GM19452 (cell line): ENCODE data around the gene CDKN2B.
"Not testable (repeated sequence)": the region's sequence is repeated elsewhere in the genome, so short reads cannot be mapped to it uniquely, and the experiment has no call there.

Experiments
- ATAC-seq: cut with Tn5 transposase; IDR thresholded peaks from one replicate; pipeline ENCODE4 v1.9.1; 2021; ENCODE audit not compliant: unreplicated experiment

CDKN2B gene

DNA sequence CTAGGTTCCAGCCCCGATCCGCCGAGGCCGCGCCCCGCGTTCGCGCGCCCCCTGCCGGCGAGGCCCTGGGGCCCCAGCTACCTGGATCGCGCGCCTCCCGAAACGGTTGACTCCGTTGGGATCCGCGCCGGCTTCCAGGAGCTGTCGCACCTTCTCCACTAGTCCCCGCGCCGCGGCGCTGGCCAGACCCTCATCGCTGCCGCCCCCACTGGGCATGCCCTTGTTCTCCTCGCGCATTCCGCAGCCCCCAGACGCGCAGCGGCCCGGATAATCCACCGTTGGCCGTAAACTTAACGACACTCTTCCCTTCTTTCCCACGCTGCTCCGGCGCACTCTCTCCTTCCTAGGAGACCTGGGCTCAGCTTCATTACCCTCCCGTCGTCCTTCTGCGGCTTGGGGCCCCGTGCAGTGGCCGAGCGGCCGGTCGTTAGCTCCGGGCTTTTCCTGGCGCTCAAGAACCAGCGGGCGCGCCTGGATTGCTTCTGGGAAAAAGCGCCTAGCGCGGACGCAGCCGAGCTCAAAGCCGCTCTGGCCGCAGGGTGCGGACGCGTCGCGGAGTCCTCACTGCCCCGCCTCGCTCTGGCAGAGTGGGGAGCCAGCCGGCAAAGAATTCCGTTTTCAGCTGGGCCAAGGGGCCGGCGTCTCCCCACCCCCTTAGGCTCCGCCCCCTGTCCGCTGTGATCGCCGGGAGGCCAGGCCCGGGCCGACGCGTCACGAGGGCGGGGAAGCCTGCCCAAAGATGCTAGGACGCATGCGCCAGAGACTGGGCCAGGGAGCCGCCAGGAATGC, at the start of gene CDKN2B:
CDKN2B (minus strand) TSS at position 589 of the 789 bp plus-strand sequence; CDS start at position 237, 352 bp downstream.
- ATAC-seq, result peak; percentile 90

- ATAC-seq, result not testable (repeated sequence)
These were observed 48.9 kb upstream of the CDKN2B start for GRCh38 chr9:22057972-22058371.

DNA sequence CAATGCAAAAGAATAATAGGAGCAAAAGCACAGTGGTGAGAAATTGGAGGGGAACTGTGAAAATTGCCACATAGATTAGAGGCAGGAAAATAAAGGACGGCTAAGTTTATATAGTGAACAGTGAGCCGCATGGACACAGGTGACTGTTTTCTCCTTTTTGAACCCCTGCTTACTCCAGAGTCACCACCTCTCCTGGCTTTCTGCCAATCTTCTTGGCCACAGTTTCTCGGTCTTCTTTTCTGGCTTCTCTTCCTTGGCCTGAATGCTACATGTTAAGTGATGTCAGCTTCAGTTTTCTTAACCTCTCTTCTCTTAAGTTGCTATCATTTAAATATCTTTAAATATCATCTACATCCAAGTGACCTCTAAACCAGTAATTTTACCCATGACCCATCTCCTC, 47.3 kb upstream of the CDKN2B start:
- ATAC-seq, result no peak

DNA sequence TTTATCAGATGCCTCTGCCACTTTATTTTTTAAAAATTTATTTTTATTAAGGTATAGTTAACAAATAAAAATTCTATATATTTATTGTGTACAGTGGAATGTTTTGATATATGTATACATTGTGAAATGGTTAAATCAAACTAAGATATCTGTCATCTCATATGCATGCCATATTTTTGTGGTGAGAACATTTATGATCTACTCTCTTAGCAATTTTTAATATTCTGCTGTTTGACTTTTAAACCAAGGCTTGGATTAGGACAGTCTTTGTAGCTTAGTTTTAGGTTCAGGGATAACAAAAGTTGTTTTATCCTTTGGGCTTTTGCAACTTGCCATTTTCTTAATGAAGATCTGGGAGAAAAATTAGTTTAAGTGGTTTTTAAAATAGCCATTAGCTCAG, 46.0 kb upstream of the CDKN2B start:
- no peak for ATAC-seq

DNA sequence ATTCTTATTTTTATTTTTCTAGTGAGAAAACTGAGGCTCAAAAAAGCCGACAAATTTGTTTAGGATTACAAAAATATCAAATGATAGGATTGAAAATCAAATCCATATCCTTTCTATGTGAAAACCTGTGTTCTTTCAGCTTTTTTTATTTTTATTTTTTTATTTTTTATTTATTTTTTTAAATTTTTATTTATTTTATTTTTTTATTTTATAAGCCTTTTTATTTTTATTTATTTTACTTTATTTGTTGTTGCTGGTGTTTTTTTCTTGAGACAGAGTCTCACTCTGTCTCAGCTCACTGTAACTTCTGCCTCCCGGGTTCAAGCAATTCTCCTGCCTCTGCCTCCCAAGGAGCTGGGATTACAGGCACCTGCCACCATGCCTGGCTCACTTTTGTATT, 45.4 kb upstream of the CDKN2B start:
- no peak for ATAC-seq

DNA sequence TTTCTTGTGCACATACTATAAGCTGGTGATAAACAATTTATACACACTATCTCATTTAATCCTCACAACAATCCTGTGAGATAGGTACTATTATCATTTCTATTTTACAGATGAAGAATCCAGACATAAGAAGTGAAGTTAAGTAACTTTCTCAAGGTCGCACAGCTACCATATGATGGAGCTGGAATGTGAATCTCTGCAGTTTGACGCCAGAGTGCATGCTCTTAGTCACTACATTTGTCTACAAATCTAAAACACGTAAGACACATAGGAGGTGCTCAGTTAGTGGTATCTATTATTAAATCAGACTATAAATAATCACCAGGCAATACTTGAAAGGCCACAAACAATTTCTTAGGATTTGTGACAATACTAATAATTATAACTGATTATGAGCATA, 45.0 kb upstream of the CDKN2B start:
- no peak for ATAC-seq

DNA sequence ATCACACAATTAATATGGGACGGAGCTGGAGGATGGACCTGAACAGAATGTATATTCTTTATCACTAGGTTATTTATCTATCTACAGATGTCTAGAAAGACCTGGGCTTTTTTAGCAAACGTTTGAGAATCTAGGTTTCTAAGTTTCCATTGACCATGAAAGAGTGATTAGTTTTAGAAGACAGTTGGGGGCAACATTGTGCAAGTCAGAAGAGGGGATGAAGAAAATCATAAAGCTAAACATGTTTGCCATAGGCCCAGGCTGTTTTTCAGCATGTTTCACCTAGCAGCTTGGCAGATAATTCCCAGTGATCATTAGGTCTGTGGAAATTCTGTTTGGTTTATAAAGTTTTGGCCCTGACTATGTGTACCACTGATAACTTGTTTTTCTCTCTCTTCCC, 44.1 kb upstream of the CDKN2B start:
- ATAC-seq, result no peak

DNA sequence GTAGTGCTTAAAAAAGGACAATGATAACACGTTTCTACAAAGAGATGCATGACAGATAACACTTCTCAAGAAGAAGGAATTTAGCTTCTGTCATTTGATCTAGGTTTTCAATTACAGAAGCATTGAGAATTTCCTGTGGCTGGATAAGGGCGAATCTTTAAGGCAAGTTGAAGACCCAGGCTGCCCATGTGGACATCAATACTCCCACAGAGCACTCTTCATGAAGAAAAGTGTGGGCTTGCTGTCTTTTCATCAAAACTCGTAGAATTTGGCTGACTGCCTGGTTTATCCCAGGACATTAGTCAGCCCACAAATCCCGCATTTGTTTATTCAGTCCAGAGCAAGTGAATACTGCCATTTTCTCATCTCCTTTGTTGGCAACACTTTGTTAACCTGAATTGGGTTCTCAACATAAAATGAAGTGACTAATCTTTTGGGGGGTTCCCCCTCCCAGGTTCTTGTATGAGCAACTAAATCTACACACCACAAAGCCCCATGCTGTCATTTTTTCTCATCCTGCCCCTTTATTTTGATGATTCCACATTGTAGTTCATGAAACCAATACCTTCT, 43.4 kb upstream of the CDKN2B start:
- ATAC-seq, result no peak

DNA sequence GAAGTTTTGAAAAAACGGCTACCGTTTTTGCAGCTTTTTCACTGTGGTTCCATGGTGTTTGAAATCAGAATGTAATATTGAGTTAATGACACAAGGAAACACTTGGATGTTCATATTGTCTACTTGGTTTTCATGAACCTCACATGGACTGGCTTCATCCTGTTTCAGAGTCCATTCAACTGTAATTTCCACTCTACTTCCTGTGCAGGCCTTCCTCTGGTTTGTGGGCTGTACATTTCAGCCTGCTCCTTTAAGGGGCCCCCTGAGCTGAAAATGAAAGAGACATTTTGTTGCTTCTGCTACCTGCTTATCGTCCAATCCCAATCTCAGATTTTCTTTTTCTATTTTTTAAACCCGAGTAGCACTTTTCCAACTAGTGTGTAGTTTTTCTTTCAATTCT, 41.8 kb upstream of the CDKN2B start:
- peak; percentile 73 for ATAC-seq

DNA sequence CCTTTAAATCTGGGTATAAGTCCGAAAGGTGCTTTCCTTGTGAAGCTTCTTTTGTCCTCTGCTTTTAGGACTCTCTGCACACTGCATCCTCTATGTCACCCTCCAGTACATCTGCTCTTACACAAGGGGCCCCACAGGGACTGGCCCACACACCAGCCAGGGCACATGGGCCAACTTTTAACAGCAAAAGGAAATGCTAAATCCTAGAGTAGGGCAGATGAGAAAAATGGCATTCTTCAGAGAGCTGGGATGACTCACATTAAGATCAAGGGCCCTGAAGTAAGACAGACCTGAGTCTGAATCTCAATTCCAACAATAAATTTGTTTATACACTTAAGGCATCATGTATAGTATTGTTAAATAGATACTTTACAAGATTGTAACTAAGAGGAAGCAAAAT, 40.3 kb upstream of the CDKN2B start:
- ATAC-seq, result no peak

DNA sequence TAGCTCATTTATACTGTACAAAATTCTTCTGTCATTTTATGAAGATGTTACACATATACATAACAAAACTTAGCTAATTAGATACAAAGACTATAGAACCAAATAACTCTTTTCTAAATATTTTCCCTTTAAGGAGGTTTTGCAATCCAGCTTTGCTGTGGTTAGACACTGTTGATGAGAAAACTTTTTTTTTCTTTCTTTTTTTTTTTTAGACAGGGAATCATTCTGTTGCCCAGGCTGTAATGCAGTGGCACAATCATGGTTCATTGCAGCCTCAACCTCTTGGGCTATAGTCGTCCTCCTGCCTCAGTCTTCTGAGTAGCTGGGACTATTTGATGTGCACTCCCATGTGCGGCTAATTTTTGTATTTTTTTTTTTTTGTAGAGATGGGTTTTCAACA, 38.5 kb upstream of the CDKN2B start:
- ATAC-seq, result no peak

DNA sequence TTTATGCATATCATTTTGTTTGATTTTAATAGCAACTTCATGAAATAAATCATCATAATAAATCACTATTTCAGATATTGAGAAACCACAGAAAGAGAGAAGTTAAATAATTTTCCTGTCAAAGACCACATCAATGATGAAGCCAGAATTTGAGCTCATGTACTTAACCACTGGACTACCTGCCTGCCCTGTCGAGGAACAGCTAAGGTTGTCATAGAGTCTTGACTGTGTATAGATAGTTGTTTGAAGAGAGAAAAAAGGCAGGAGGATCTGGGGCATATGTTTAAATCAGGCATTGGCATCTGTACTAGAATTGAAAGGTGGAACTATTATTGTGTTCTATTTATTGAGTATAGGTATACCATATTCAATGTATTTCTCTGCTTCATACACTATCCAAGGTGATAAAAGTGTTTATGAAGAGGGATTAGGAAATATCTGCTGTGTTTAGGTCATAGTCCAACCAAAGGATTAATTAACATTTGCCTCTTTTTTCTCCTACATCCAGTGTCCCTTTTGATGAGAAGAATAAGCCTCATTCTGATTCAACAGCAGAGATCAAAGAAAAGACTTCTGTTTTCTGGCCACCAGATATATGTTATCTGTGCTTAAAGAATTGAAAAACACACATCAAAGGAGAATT, 37.3 kb upstream of the CDKN2B start:
- ATAC-seq, result no peak

DNA sequence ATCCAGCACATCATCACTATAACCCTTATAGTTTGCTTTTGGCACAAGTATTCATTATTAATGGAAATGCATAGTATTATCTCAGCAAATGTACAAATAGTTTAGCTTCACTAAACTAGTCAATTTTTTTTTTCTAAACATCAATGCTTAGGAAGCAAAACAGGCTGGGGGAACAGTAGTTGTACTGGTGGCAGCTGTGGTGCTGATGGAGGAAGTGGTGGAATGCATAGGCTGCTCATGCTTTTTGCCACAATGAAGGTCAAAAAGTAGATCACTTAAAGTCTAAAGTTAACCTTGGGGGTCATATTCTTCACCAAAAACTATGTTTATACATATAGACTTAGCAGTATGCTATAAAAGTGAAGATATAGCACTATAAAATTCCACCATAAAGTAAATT, 36.3 kb upstream of the CDKN2B start:
- no peak for ATAC-seq

DNA sequence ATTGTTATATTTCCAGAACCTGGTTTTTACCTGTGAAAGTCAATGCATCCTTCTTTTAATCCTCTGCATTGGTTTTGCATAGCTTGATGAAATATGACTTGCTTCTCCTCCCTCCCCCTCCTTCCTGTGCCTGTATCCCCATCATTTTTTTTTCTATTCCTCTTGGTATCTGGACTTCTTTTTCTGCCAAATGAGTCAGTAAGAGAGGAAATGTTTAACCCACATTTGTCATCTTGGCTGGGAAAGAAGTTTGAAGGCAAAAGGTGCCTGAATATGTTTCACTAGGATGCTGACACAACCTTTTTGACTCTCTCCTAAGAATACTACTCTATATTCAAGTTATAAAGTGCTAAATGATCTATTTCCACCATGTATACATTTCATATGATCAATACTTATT, 35.5 kb upstream of the CDKN2B start:
- ATAC-seq, result no peak

- ATAC-seq, result no peak
These were observed 34.8 kb upstream of the CDKN2B start for GRCh38 chr9:22043928-22044327.

GRCh38 chr9:22041775-22042174, 32.7 kb upstream of the CDKN2B start:
- ATAC-seq, result no peak

GRCh38 chr9:22041344-22041743, 32.2 kb upstream of the CDKN2B start:
- no peak for ATAC-seq

DNA sequence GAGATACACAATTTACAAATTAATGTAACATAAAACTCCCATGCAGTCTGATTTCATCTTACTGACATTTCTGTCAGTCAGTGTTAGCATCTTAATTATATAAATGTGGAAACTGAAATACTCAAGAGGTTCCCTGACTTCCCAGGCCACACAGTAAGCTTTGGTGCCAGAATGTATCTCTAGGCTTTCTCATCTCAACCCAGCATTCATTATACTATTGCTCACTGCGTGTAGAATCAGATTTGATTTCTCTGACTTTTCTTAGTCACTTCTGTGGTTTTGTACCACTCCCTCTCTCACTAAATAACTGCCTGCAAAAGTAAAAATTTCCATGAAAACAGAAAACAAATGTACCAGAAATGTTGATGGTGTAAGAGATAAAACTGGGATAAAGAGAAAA, 31.7 kb upstream of the CDKN2B start:
- ATAC-seq, result no peak

DNA sequence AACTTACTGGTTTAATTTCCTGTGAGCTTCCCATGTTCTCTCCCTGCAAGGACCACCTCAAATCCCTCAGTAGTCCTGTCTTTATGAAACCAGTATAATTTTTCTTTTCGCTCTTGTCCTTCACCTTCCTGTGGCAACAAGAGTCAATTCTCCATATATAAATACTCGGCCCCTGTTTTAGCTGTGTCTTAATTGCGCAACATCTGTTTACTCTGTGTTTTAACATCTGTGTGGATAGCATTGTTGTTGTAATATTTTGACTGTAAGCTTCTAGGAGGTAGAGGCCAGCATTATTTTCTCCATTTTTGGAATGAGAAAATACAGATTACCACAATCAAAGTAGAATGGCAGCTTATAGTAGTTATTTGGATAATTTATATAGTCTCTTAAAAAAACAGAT, 30.2 kb upstream of the CDKN2B start:
- ATAC-seq, result no peak

DNA sequence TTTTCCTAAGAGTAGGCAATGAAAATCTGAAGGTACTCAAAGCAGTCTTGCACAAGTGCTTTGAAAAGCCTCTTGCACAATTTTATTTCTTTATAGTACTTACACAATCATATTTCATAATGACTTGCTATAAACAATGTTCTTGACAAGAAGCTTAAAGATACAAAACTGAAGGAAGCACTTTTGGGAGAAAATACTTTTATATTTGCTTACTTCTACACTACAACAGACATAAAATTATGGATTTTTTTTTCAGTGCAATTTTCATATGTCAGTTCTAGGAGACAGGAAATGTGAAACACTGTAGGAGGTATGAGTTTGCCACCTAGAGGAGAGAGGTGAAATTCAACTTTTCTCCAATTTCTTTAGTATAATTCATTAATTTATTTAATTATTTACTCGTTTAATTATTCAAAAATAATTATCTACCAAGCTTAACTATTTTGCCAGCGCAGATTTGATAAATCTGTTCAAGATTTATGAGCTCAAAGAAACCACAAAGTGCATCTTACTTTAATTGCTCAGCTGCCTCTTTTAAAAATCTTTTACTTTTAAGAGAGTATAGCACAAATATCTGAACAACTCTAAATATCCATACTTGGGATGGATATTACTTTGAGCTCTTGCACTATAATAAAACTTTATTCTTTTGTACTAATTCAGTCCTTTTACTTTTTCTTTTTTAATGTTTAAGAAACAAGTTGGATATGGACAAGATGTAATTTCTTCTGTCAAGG, 29.0 kb upstream of the CDKN2B start:
- ATAC-seq, result no peak

GRCh38 chr9:22036866-22037626, 27.9 kb upstream of the CDKN2B start:
- no peak for ATAC-seq
